GM21526 (cell line): ENCODE data around the gene CHL1.

ENCODE experiments used
- ATAC-seq: cut with Tn5 transposase; IDR thresholded peaks from one replicate; pipeline ENCODE4 v1.9.1; 2021; ENCODE audit warnings: moderate library complexity; ENCODE audit not compliant: unreplicated experiment, low FRiP score

CHL1 gene, protein sequence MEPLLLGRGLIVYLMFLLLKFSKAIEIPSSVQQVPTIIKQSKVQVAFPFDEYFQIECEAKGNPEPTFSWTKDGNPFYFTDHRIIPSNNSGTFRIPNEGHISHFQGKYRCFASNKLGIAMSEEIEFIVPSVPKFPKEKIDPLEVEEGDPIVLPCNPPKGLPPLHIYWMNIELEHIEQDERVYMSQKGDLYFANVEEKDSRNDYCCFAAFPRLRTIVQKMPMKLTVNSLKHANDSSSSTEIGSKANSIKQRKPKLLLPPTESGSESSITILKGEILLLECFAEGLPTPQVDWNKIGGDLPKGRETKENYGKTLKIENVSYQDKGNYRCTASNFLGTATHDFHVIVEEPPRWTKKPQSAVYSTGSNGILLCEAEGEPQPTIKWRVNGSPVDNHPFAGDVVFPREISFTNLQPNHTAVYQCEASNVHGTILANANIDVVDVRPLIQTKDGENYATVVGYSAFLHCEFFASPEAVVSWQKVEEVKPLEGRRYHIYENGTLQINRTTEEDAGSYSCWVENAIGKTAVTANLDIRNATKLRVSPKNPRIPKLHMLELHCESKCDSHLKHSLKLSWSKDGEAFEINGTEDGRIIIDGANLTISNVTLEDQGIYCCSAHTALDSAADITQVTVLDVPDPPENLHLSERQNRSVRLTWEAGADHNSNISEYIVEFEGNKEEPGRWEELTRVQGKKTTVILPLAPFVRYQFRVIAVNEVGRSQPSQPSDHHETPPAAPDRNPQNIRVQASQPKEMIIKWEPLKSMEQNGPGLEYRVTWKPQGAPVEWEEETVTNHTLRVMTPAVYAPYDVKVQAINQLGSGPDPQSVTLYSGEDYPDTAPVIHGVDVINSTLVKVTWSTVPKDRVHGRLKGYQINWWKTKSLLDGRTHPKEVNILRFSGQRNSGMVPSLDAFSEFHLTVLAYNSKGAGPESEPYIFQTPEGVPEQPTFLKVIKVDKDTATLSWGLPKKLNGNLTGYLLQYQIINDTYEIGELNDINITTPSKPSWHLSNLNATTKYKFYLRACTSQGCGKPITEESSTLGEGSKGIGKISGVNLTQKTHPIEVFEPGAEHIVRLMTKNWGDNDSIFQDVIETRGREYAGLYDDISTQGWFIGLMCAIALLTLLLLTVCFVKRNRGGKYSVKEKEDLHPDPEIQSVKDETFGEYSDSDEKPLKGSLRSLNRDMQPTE (N-terminal part only)

DNA sequence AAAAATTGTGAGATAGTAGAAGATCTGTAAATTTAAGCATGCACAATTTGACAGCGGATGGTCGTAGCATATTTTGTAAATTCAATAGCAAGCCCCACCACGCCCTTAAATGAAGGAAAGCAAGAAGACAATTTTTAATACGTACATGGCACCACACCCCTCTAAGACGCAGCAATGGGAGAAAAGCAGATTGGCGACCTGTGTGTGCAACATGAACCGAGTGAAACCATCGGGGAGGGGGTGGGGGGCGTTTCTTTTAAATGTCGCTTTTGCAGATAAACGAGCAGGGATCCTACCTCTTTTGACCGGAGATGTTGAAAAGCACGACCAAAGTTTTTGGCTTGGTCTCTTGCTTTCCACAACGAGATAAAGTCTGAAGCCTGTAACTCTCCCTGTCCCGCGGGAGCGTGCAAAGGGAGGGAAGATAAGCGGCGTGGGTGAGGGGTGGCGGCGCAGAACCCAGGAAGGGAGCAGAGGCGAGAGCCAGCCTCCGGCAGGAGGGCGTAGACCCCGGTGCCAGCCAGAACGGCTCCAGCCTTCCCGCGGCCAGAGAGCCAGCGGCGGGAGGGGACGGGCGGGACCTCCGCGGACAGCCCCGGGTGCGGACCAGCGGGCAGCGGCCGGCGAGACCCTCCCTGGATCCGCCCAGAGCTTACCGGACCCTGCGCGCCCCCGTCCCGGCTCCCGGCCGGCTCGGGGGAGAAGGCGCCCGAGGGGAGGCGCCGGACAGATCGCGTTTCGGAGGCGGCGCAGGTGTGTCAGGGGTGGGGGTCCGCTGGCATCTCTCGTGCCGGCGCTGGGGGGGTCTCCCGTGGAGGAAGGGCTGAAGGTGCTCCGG is at the start of gene CHL1:
TSS of gene CHL1 (plus strand) at position 453 of the 838 bp plus-strand sequence. CDS start 123,014 bp downstream, outside the sequence.
- no peak for ATAC-seq

DNA sequence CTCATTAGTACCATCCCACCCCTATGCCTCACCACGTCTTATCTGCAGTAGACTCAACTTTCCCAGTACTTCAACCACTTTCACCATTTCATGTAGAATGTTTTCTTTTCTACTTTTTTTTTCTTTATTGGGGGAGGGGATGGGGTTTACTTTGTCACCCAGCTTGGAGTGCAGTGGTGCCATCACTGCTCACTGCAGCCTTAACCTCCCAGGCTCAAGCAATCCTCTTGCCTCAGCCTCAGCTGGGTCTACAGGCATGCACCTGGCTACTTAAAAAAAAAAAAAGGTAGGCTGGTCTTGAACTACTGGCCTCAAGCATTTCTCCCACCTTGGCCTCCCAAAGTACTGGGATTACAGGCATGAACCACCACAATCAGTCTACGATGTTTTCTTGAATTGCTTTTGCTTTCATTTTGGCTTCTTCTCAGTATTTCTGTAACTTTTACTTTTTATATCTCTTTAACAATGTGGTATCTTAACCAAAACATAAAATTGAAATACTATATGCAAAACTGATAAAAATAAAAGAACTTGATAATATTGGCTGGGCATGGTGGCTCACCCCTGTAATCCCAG is 44.9 kb upstream of the CHL1 start:
- no peak for ATAC-seq

DNA sequence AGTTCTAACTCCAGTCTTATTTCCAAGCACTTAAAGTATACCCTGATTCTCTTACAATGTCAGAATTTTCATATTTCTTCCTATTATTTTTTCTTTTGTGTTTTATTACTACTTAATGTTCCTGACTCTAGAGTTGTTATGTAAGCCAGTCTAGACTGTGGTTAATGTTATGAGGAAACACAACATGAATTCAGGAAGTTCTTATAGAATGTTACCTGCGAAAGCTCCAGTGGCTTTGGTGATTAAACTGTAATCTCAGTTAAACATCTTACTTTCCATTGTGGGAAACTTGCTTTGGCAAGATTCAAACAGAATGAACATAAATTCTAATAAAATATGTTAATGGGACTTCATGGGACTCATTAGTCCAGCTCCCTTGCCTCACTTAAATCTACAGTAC is 36.6 kb upstream of the CHL1 start:
- ATAC-seq: no peak

DNA sequence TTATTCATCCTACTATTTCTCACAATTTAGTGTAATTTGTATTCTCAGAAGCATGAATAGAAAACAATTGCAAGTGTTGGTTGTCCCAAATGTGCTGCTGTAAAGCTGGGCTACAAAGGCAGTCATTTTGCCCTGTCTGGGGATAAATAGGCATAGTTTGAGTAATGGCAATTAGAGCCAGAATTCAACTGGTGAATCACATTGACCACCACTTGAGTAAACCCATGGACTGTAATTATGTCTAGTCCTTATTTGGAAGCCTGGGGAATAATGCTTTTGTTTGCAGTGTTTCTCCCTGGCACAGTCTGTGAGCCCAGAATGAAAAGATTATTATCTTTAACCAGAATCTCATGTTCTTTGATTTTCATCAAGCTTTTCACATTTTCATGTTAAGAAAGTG is 30.5 kb upstream of the CHL1 start:
- no peak for ATAC-seq

DNA sequence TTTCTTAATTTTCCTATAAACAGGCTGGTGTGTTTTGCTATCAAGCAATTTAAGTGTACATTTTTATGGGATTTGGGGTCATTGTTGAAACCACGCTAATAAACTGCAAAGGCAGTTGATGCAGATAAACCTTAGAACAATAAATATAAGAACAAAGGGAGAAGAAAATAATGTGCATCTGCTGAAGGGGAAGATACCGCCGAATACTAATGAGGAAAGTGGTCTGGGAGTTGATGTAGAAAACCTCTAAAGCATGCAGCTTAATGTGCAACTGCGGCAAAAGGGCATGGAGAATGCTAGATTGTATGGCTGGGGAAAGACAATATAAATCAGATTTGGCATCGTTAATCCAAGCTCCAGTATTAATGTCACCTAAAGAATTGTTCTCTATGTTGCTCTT is 29.8 kb upstream of the CHL1 start:
- ATAC-seq: no peak

DNA sequence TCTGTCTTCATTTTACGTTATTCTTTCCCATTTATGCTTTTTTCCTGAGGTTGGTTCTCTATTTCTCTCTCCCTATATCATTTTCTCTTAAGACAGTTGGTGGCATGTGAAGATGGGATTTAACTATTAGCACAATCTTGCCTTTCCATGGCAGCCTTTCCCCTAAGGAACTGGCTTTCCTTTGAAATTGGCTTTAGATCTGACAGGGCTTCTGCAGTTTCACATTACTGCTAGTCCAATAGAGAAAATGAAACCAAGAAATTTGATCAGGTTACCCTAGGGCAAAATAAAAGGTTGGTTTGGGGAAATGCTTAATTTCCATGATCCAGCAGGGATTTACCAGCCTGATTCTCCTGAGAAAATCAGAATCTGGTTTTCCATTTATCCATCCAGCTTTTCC is 22.7 kb upstream of the CHL1 start:
- ATAC-seq: peak; percentile 61

DNA sequence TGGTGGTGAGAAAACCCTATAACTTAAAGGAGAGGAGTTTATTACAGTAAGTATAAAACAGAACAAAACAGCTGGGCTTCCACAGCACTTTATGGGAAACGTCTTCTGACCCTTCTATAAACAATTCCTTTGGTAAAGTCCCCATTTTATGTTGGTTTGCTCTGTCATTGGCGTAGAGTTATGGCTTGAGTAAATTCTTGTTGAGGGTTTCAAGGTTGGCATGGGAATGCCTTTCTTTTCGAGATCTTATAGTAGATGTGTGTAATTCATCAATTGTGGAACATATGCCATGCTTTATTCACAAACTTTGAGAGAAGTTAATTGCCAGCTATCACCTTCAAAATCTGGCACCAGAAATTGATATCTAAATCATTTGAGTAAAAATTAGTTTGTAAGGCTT is 11.6 kb upstream of the CHL1 start:
- ATAC-seq: no peak

DNA sequence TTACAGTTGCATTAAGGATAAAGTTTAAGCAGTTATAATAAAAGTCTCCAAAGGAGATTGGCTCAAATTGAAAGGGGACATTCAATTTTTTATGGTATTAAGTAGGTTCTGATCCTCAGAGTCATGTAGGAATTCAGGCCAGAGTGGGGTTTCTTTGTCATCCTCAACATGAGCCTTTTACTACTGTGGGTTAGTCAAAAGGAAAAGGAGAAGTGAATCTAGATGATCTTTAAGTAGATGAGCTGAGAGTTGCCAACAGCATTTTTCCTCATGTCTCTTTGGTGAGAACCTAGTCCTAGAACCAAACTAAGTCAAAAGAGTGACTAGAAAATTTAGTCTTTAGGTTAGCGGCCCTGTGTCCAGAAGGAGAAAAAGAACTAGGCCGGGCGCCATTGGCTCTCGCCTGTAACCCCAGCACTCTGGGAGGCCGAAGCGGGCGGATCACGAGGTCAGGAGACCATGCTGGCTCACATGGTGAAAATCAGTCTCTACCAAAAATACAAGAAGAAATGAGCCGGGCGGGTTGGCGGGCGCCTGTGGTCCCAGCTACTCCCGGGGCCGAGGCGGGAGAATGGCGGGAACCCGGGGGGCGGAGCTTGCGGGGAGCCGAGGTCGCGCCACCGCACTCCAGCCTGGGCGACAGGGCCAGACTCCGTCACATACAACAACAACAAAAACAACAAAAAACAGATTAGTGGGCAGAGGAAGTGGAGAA is 4.2 kb upstream of the CHL1 start:
- peak; percentile 88 for ATAC-seq

DNA sequence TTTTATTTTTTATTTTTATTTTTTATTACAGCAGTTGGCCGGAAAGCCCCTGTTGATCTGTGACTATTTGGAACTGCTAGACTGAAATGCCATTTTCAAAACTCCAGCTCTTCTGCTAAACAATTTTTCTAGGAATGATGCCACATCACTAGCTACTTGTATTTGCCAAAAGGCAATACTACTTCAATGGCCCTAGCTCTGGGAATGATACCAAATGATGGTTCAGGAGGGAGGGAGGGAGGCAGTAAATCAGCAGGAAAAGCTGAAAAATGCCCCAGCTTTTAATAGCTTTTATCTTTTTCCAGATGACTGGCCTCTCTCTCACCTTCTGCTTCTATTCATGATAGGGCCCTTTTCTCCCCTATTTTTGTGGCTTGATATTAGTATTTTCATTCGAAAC is 2.6 kb upstream of the CHL1 start:
- no peak for ATAC-seq

DNA sequence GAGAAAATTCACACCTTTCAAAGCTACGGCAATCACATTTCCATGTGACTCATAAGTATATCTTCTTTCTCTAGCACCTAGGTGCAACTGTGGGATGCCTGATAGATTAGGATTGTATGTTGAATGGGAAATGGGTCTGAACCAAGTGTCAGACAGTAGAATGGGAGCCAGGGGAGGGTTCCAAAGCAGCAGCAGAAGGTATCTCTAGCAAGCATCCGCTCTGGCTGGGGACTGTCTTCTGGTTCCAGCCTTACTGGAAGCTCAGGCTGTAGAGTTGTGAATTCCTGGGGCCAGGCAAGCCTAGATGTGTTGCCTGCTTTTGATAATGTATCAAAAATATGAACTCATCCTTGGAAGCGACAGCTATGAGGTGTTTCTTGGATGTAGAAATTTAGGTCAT is 2.1 kb upstream of the CHL1 start:
- ATAC-seq: no peak

DNA sequence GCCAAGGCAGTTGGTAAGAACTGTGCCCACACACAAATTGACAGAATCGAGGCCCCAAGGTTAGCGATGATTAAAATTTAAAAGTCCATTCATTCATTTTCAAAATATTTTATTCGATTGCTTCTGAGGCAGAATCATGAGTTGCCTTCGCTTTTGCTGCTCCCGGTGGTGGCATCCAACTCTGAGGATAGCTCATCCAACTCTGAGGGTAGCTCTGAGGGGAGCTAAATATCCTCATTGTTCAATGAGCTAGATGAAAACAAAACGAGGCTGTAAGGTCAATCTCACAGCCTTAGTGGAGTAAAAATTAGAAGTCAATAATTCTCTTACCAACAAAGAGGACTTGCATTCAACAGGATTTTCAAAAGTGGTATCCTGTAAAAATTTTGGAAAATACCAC is 897 bp upstream of the CHL1 start:
- ATAC-seq: no peak

DNA sequence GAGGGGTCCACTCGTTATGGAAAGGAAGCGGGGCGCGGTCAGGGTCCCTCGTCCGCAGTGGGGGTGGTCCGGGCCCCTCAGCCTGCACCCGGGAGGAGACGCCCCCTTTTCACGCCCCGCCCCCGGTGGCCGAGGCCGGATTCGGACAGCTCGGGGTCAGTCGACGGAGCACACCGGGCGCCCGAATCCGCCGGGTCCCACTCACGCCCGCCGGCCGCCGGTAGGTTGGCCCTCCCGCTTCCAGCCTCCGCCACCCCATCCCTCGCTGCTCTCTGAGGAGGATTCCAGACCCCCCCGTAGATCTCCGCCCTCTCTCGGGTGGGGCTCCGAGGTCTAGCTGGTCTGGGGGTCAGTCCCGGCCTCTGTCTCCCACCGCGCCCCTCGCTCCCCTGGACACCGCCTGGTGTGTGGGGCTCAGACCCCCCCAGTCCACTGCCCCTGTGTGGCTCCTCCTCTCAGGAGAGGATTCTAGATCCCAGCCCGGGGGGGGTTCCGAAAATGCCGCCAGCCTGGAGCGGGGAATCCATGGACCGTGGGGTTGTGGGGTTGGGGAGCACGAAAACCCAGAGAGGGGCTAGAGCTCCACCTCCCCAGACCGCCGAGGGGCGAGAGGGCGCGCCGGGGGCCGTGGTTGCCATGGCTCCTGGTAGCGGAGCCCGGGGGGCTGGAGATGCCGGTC is 725 bp downstream of the CHL1 start:
- ATAC-seq: no peak

DNA sequence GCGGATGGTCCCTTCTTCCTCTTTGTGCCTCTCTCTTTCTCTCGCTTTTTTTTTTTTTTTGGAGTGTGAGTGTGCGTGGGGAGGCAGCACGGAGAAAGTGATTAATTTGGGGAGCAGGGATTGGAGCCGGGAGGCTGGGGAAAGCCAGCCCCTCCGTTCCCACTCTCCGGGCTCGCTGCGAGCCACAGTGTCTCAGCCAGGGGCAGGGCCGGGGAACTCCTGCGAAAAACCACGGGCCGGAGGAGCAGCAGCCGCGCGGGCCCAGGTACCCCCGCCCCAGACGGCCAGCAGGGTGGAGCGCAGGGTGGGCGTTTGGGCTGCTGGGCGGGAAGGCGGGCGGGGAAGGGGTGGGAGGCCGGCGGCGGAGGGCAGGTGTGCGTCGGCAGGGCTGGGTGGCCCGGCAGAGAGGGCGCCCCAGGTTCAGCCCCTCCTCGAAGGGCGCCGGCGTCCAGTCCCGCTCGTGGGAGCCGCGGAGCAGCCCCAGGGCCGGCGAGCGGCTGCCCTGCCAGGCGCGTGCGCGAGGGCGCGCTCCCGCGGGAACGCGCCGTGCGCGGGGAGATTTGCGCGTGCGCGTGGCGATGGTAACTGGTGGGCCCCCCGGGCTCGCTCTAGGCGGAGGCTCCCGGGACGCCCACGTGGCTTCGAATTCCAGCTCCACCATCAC is 1.4 kb downstream of the CHL1 start:
- ATAC-seq: no peak

DNA sequence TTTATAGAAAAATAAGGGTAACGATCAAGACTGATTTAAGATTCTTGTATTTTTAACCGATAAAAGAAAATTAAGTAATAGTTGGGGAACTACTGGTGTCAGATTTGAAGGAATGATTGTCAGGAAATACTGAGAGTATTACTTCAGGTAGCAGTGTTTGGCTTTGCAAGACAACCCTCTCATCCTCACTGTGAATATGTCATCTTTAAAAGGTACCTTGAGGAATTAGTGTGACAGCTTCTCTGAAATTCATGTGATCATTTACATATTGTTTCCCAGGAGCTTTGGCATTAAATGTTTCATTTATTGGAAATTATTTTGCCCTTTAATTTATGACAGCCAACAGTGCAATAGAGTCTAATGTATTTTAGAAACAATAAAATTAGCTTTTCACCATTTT is 3.3 kb downstream of the CHL1 start:
- no peak for ATAC-seq

DNA sequence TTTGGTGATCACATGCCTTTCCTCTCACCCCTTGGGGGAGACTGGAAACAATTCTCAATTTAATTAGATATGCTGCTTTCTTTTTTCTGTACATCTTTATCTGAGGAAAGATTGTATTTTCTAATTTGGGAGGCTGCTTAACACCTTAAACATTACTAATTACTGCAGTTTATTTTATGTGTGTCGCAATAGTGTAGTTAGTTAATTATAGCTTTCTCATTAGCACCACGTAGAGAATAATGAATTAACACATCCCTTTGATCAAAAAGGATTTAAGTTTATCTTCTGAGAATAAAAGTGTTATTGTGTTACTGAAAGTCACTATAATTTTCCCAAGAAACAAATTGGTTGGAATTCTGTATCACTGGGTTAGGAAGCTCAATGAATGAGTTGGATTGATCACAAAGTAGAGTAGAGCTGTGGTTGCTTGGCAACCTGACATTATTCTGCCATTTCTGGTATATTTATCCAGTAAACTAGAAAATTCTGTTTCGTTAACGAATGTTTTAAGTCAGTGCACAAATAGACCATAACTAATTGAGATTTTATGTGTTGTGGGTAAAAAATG is 4.3 kb downstream of the CHL1 start:
- no peak for ATAC-seq

DNA sequence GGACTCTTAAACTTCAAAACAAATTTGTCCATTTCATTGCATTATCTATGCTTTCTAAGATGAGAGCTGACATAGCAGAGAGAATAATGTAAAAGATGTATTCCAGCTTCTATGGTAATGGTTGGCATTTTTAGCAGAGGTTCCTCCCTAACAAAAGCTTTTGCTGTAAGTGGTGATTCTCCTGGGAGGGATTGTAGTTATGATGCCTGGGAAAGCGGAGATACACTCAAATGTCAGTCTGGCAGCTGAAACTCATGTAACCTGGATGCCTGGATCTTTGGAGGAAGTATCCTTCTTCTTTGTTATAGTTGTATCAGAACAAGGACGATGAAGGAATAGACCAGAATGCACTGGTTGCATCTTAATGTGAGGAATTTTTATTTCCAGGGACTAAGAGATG is 7.5 kb downstream of the CHL1 start:
- no peak for ATAC-seq

DNA sequence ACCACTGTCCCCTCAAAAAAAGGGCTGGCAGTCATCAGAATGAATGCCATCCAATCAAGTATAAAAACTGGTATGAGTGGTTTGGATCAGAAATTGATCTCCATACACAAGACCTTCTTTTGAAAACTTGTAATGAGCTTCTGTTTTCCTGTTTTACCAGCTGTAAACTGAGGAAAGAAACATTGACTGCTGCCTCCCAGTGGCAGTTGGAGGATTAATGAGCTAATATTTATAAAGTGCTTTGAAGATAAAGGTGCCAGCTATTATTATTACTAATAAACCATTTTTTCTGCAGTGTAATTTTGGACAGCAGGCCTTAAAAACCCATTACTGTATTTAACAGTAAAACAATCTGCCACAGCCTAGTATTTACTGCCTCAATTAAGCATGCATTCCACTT is 11.4 kb downstream of the CHL1 start:
- no peak for ATAC-seq

DNA sequence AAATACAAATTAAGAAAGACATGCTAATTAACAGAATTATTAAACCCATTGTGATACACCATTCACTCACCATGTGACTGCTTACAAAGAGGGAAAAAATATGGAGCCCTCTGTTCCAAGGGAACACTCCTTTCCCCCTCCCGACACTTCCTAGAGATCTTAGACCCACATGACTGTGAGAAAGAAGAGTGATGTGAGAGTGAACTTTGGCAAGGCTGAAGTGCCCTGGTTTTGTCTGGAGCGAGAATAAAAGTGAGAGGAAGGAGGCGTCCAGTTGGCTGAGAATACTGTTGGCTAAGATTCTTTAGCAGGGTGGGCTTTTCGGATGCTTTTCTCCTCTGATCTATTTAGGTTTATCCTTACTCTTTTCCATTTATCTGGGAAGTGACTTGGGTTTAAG is 14.1 kb downstream of the CHL1 start:
- no peak for ATAC-seq
